GM08714 (cell line): ENCODE measurements around the gene ARFIP1.
A peak's percentile ranks its signal among the peaks of the same experiment; 100 is the strongest.
"Not testable (repeated sequence)": the region's sequence is repeated elsewhere in the genome, so short reads cannot be mapped to it uniquely, and the experiment has no call there.

Experiments
- H3K4me3 ChIP-seq: fragments of 200-500 bp; sonication (Bioruptor generic); 2 replicates; pipeline ENCODE4 v1.5.1; 2014; ENCODE audit warnings: mild to moderate bottlenecking, low read length, inconsistent platforms
- ZNF274 ChIP-seq: IDR thresholded peaks from 2 replicates; pipeline ENCODE4 v1.6.1; 2012; ENCODE audit warnings: mild to moderate bottlenecking, low read depth, low read length

The ARFIP1 gene

GRCh38 chr4:152779513-152780266 is at the start of gene ARFIP1, which contains the start of gene TIGD4:
Gene ARFIP1, plus strand, starts transcription at chr4:152779954. Its CDS starts 49,680 bp downstream, at chr4:152829634.
Gene TIGD4, minus strand, starts transcription at chr4:152779730. Its CDS starts 8,726 bp downstream, at chr4:152771004.
- peak within 1 kb of the TSS; percentile 86 for H3K4me3 ChIP-seq
- no peak for TF ChIP-seq ZNF274

GRCh38 chr4:152731997-152732396 is 47.8 kb upstream of the ARFIP1 start:
- H3K4me3 ChIP-seq, result no peak overlapping the region
- no peak for TF ChIP-seq ZNF274

GRCh38 chr4:152734015-152734698 is 45.6 kb upstream of the ARFIP1 start:
- no peak for TF ChIP-seq ZNF274
- no peak overlapping the region for H3K4me3 ChIP-seq

- TF ChIP-seq ZNF274, result no peak
- no peak overlapping the region for H3K4me3 ChIP-seq
Observed at GRCh38 chr4:152734699-152735050, 45.1 kb upstream of the ARFIP1 start.

- H3K4me3 ChIP-seq, result no peak overlapping the region
Observed at GRCh38 chr4:152735396-152735859, 44.3 kb upstream of the ARFIP1 start.

GRCh38 chr4:152735906-152736305 is 43.8 kb upstream of the ARFIP1 start:
- H3K4me3 ChIP-seq, result no peak overlapping the region

More at GRCh38 chr4:152735396-152735859, 44.3 kb upstream of the ARFIP1 start:
- no peak for TF ChIP-seq ZNF274

GRCh38 chr4:152738827-152739226 is 40.9 kb upstream of the ARFIP1 start:
- no peak for TF ChIP-seq ZNF274

More at GRCh38 chr4:152735906-152736305, 43.8 kb upstream of the ARFIP1 start:
- TF ChIP-seq ZNF274, result no peak

GRCh38 chr4:152747444-152747843 is 32.3 kb upstream of the ARFIP1 start:
- TF ChIP-seq ZNF274, result no peak
- no peak overlapping the region for H3K4me3 ChIP-seq

More at GRCh38 chr4:152738827-152739226, 40.9 kb upstream of the ARFIP1 start:
- H3K4me3 ChIP-seq, result no peak overlapping the region

- no peak for TF ChIP-seq ZNF274
- no peak overlapping the region for H3K4me3 ChIP-seq
Observed at GRCh38 chr4:152748619-152749018, 31.1 kb upstream of the ARFIP1 start.

- no peak for TF ChIP-seq ZNF274
Observed at GRCh38 chr4:152763796-152764195, 16.0 kb upstream of the ARFIP1 start.

GRCh38 chr4:152765069-152765737 is 14.6 kb upstream of the ARFIP1 start:
- not testable (repeated sequence) for H3K4me3 ChIP-seq

More at GRCh38 chr4:152763796-152764195, 16.0 kb upstream of the ARFIP1 start:
- H3K4me3 ChIP-seq, result no peak overlapping the region

GRCh38 chr4:152771741-152772533 is 7.8 kb upstream of the ARFIP1 start:
- H3K4me3 ChIP-seq, result no peak overlapping the region
- no peak for TF ChIP-seq ZNF274

GRCh38 chr4:152773339-152773738 is 6.4 kb upstream of the ARFIP1 start:
- no peak for TF ChIP-seq ZNF274
- H3K4me3 ChIP-seq, result no peak overlapping the region

GRCh38 chr4:152773953-152774352 is 5.8 kb upstream of the ARFIP1 start:
- H3K4me3 ChIP-seq, result no peak overlapping the region
- no peak for TF ChIP-seq ZNF274
